Astrocyte (in vitro differentiated cells and primary cell): Measurements from ENCODE around the gene MAN1C1. TPM values are rescaled to one million over a fixed set of nuclear protein-coding genes. Genes with fewer than 3 reads are reported as not detected.
"Not testable (repeated sequence)": the region's sequence is repeated elsewhere in the genome, so short reads cannot be mapped to it uniquely, and the experiment has no call there.

Experiments used
- DNase-seq: peaks from one replicate; pipeline ENCODE4 v3.0.0-alpha.2; 2010; ENCODE audit warnings: low read depth
- FAIRE-seq: peaks from 2 replicates; lab custom pipeline; 2011; peaks lifted over from hg19 to GRCh38; lab: Jason Lieb, UNC
- H2AFZ ChIP-seq: 2 replicates; pipeline ENCODE4 v1.6.0; 2012; ENCODE audit warnings: low read depth, low read length, inconsistent platforms
- H3K27ac ChIP-seq: 2 replicates; pipeline ENCODE4 v1.5.1; 2011; ENCODE audit warnings: low read depth, low read length, inconsistent platforms
- H3K27me3 ChIP-seq: 2 replicates; pipeline ENCODE4 v1.6.0; 2011; ENCODE audit warnings: low read length, inconsistent platforms; ENCODE audit not compliant: insufficient read depth
- H3K36me3 ChIP-seq: 2 replicates; pipeline ENCODE4 v1.5.1; 2011; ENCODE audit warnings: low read length, inconsistent platforms; ENCODE audit not compliant: insufficient read depth
- H3K4me1 ChIP-seq: 2 replicates; pipeline ENCODE4 v1.5.1; 2011; ENCODE audit warnings: low read length, inconsistent platforms; ENCODE audit not compliant: insufficient read depth
- H3K4me2 ChIP-seq: 2 replicates; pipeline ENCODE4 v1.6.0; 2012; ENCODE audit warnings: low read length, inconsistent platforms
- H3K4me3 ChIP-seq: 2 replicates; pipeline ENCODE4 v1.5.1; 2011; ENCODE audit warnings: low read depth, mild to moderate bottlenecking, low read length, inconsistent platforms; ENCODE audit not compliant: insufficient read depth
- H3K79me2 ChIP-seq: 2 replicates; pipeline ENCODE4 v1.6.0; 2012; ENCODE audit warnings: mild to moderate bottlenecking, low read length, inconsistent platforms; ENCODE audit not compliant: insufficient read depth
- H3K9ac ChIP-seq: 2 replicates; pipeline ENCODE4 v1.6.0; 2012; ENCODE audit warnings: mild to moderate bottlenecking, low read length, inconsistent platforms
- H3K9me3 ChIP-seq: 2 replicates; pipeline ENCODE4 v1.5.1; 2012; ENCODE audit warnings: low read depth, mild to moderate bottlenecking, low read length, inconsistent platforms; ENCODE audit not compliant: insufficient read depth
- H4K20me1 ChIP-seq: 2 replicates; pipeline ENCODE4 v1.6.0; 2012; ENCODE audit warnings: low read length, inconsistent platforms; ENCODE audit not compliant: insufficient read depth
- H3K27ac Mint-ChIP-seq: one replicate; pipeline ENCODE4 v1.8.0; 2021; ENCODE audit warnings: mild to moderate bottlenecking, mixed read lengths; ENCODE audit not compliant: unreplicated experiment
- H3K27me3 Mint-ChIP-seq: one replicate; pipeline ENCODE4 v1.8.0; 2021; ENCODE audit warnings: low read depth, mixed read lengths; ENCODE audit not compliant: unreplicated experiment
- H3K36me3 Mint-ChIP-seq: one replicate; pipeline ENCODE4 v1.8.0; 2021; ENCODE audit warnings: low read depth, mixed read lengths; ENCODE audit not compliant: unreplicated experiment
- H3K4me1 Mint-ChIP-seq: one replicate; pipeline ENCODE4 v1.8.0; 2021; ENCODE audit warnings: low read depth, mixed read lengths; ENCODE audit not compliant: unreplicated experiment
- H3K4me3 Mint-ChIP-seq: one replicate; pipeline ENCODE4 v1.8.0; 2021; ENCODE audit warnings: mild to moderate bottlenecking, moderate library complexity, mixed read lengths; ENCODE audit not compliant: unreplicated experiment
- H3K9me3 Mint-ChIP-seq: one replicate; pipeline ENCODE4 v1.8.0; 2021; ENCODE audit warnings: mild to moderate bottlenecking, mixed read lengths; ENCODE audit not compliant: unreplicated experiment
- EZH2 ChIP-seq: IDR thresholded peaks from 2 replicates; pipeline ENCODE4 v1.6.1; 2012; ENCODE audit warnings: mild to moderate bottlenecking, low read length, inconsistent platforms; ENCODE audit not compliant: insufficient read depth
- total RNA-seq: library from RNA; stranded (reverse); gene quantifications from 2 replicates; pipeline ENCODE4 v1.2.1, GENCODE V29; 2021
- TF ChIP-seq, protein P1 (sequence below): IDR thresholded peaks from 2 replicates; pipeline ENCODE4 v1.5.1; 2011; ENCODE audit warnings: low read depth, mild to moderate bottlenecking, inconsistent platforms, low read length, moderate library complexity; ENCODE audit not compliant: insufficient read depth

MAN1C1 gene
- total RNA-seq, 1 donor from 2014 or later = 0.86 TPM

DNA sequence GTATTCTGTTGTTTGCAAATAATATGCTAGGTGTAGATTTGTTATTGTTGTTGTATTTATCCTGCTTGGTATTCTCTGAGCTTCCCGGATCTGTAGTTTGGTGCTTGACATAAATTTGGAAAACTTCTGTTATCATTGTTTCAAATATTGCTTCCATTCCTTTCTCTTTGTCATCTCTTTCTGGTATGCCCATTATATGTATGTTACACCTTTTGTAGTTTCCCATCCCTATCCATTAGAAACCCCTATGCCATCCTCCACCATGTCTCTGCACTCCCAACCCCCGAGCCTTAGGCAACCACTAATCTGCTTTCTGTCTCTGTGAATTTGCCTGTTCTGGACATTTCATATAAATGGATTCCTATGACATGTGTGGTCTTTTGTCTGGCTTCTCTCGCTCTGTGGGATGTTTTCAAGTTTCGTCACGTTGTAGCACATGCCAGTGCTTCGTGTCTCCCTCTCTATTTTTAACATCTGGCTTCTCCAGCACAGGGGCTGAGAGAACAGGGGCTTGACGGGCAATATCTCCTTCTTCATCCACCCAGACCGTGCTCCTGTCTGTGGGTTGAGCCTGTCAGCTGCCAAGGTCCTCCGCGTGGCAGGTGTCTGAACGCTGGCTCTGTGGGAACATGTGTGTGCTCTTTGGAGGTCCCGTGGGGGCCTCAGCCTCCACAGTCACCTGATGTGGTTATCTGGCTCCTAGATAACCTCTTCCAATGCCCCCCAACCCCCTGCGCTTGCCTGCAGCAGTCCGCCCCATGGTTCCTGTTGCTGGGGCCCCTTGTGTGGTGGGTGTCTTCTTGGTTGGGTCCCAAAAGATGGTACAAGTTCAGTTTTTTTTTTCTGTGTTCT, 32.8 kb upstream of the MAN1C1 start:
- Mint-ChIP-seq H3K4me1 (peaks cover 2% of the 10 kb centered on the region), H3K27ac (no peak overlapping the region), H3K27me3 (peaks cover 30% of the 10 kb centered on the region), H3K4me3 (no peak overlapping the region), H3K36me3 (no peaks in the 10 kb centered on the region), H3K9me3 (peaks cover 5% of the 10 kb centered on the region)
- Histone ChIP-seq H3K36me3 (no peaks in the 10 kb centered on the region), H3K4me3 (no peak overlapping the region), H2AFZ (no peak overlapping the region), H3K9me3 (no peaks in the 10 kb centered on the region), H4K20me1 (no peaks in the 10 kb centered on the region), H3K9ac (no peak overlapping the region), H3K79me2 (no peaks in the 10 kb centered on the region), H3K4me2 (no peak overlapping the region), H3K27ac (no peak overlapping the region), H3K4me1 (no peaks in the 10 kb centered on the region), H3K27me3 (peaks cover 8% of the 10 kb centered on the region)
- TF ChIP-seq EZH2 = no peak
- TF ChIP-seq, protein P1, sequence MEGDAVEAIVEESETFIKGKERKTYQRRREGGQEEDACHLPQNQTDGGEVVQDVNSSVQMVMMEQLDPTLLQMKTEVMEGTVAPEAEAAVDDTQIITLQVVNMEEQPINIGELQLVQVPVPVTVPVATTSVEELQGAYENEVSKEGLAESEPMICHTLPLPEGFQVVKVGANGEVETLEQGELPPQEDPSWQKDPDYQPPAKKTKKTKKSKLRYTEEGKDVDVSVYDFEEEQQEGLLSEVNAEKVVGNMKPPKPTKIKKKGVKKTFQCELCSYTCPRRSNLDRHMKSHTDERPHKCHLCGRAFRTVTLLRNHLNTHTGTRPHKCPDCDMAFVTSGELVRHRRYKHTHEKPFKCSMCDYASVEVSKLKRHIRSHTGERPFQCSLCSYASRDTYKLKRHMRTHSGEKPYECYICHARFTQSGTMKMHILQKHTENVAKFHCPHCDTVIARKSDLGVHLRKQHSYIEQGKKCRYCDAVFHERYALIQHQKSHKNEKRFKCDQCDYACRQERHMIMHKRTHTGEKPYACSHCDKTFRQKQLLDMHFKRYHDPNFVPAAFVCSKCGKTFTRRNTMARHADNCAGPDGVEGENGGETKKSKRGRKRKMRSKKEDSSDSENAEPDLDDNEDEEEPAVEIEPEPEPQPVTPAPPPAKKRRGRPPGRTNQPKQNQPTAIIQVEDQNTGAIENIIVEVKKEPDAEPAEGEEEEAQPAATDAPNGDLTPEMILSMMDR = no peak
- DNase-seq = no peak
- FAIRE-seq = no peak

GRCh38 chr1:25586181-25586588, 30.4 kb upstream of the MAN1C1 start:
- peaks cover 5% of the 10 kb centered on the region for H3K9me3 Mint-ChIP-seq
- no peak for TF ChIP-seq EZH2
- TF ChIP-seq, protein P1 = no peak
- no peaks in the 10 kb centered on the region for H3K9me3 ChIP-seq
- H3K4me1 Mint-ChIP-seq = peaks cover 2% of the 10 kb centered on the region
- no peak overlapping the region for H3K27ac ChIP-seq
- H3K79me2 ChIP-seq = no peaks in the 10 kb centered on the region
- no peak overlapping the region for H3K4me2 ChIP-seq
- no peaks in the 10 kb centered on the region for H3K4me1 ChIP-seq
- no peak overlapping the region for H3K4me3 ChIP-seq
- H4K20me1 ChIP-seq = no peaks in the 10 kb centered on the region
- no peak overlapping the region for H3K9ac ChIP-seq
- no peaks in the 10 kb centered on the region for H3K36me3 Mint-ChIP-seq
- DNase-seq (no peak), FAIRE-seq (no peak)
- no peak overlapping the region for H3K27ac Mint-ChIP-seq
- H3K27me3 Mint-ChIP-seq = peaks cover 16% of the 10 kb centered on the region
- no peak overlapping the region for H2AFZ ChIP-seq
- H3K27me3 ChIP-seq = peaks cover 2% of the 10 kb centered on the region
- no peak overlapping the region for H3K4me3 Mint-ChIP-seq
- H3K36me3 ChIP-seq = no peaks in the 10 kb centered on the region

GRCh38 chr1:25587290-25587689, 29.3 kb upstream of the MAN1C1 start:
- Histone ChIP-seq H3K4me2 (no peak overlapping the region), H3K4me1 (no peaks in the 10 kb centered on the region), H4K20me1 (no peaks in the 10 kb centered on the region), H3K4me3 (no peak overlapping the region), H3K36me3 (no peaks in the 10 kb centered on the region), H3K9ac (no peak overlapping the region), H3K27ac (no peak overlapping the region), H3K79me2 (no peaks in the 10 kb centered on the region), H3K27me3 (peaks cover 2% of the 10 kb centered on the region), H3K9me3 (no peaks in the 10 kb centered on the region), H2AFZ (no peak overlapping the region)
- Mint-ChIP-seq H3K4me1 (peaks cover 2% of the 10 kb centered on the region), H3K9me3 (peaks cover 5% of the 10 kb centered on the region), H3K27me3 (peaks cover 16% of the 10 kb centered on the region), H3K4me3 (no peak overlapping the region), H3K27ac (peak overlapping the region; percentile 20), H3K36me3 (no peaks in the 10 kb centered on the region)
- no peak for TF ChIP-seq EZH2
- TF ChIP-seq, protein P1 = no peak
- FAIRE-seq = no peak
- no peak for DNase-seq

- H3K9ac ChIP-seq, H3K27ac ChIP-seq, H3K9me3 Mint-ChIP-seq, H3K79me2 ChIP-seq, H3K36me3 Mint-ChIP-seq, FAIRE-seq, H4K20me1 ChIP-seq, H2AFZ ChIP-seq, H3K9me3 ChIP-seq, H3K4me1 Mint-ChIP-seq, H3K4me1 ChIP-seq, H3K4me2 ChIP-seq, DNase-seq, H3K4me3 ChIP-seq, H3K36me3 ChIP-seq, H3K27ac Mint-ChIP-seq, H3K4me3 Mint-ChIP-seq, H3K27me3 ChIP-seq: not testable (repeated sequence)
- H3K27me3 Mint-ChIP-seq = peaks cover 22% of the 10 kb centered on the region
Observed at GRCh38 chr1:25588224-25588623, 28.4 kb upstream of the MAN1C1 start.
